ENCODE measurements around the gene CELF5.

The CELF5 gene

DNA sequence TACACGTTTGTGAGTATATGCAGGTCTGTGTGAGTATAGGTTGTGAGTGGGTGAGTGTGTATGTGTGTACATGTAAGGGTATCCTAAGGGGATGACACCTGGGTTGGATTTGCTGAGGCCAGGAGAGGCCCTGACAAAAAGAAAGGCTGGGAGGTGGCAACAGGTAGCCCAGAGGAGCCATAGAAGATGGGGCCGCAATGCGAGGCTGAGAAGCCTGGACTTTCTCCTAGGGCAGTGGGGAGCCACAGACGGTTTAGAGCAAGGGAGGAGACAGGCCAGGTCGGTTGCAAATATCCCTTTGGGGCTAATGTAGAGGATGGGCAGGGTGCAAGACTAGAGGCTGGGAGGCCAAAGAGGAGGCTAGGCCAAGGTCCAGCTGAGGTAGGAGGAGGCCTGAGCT lies 54.3 kb downstream of the CELF5 start:
- no peak overlapping the region for H3K4me3 ChIP-seq (ENCODE audit: low read depth, low read length)
- TF ChIP-seq CTCF (IDR thresholded peaks at IDR 0.05; ENCODE audit: low read depth, low read length) = no peak

DNA sequence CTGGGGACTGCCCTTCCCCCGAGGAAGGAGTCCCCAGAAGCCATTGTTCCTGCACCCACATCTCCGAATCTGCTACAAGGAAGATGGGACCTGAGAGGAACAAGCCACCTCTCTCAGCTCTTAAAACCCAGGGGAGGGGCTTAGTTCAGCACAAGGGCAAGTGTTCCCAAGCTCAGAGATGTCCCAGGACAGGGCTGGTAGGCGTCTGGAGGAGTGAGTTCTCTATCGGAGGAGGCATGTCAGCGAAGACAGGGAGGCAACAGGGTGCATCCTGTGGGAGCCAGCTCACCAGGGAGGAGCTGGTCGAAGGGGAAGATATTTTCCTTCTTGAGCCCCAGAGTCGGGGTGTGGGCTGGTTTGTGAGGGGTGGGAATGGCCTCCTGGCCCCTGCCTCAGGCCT lies 54.8 kb downstream of the CELF5 start:
- H3K4me3 ChIP-seq (ENCODE audit: low read depth, low read length) = no peak overlapping the region
- no peak for TF ChIP-seq CTCF (IDR thresholded peaks at IDR 0.05; ENCODE audit: low read depth, low read length)

DNA sequence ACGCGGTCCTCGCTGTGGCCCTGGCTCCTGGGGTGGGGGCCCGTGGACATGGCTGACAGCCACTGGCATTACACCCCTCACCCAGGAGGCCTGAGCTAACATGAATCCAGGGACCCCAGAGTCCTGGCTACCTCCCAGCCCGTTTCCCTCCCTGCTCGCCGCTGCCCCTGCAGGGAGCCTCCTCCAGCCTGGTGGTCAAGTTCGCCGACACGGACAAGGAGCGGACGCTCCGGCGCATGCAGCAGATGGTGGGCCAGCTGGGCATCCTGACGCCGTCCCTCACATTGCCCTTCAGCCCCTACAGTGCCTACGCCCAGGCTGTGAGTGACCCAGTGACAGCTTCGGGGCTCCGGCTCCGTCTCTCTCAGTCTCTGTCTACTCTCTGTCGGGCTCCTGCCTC lies 56.6 kb downstream of the CELF5 start:
- H3K4me3 ChIP-seq (ENCODE audit: low read depth, low read length) = no peak overlapping the region
- TF ChIP-seq CTCF (IDR thresholded peaks at IDR 0.05; ENCODE audit: low read depth, low read length) = no peak

GRCh38 chr19:3282155-3282554 lies 57.7 kb downstream of the CELF5 start:
- no peak for TF ChIP-seq CTCF (IDR thresholded peaks at IDR 0.05; ENCODE audit: low read depth, low read length)
- no peak overlapping the region for H3K4me3 ChIP-seq (ENCODE audit: low read depth, low read length)

DNA sequence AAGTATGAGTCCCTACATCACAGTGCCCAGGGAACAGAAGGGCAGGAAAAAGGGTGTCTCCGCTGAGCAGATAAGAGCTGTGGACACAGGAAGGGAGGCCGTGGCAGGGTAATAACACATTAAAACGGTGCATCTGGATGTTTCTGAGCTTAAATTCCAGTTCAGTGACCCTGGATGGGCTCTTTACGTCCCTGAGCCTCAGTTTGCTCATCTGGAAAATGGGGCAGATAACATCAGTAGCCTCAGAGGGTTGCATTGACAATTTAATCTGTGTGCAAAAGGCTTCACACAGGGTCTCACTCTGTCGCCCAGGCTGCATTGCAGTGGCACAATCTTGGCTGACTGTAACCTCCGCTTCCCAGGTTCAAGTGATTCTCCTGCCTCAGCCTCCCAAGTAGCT lies 58.1 kb downstream of the CELF5 start:
- no peak overlapping the region for H3K4me3 ChIP-seq (ENCODE audit: low read depth, low read length)
- no peak for TF ChIP-seq CTCF (IDR thresholded peaks at IDR 0.05; ENCODE audit: low read depth, low read length)

DNA sequence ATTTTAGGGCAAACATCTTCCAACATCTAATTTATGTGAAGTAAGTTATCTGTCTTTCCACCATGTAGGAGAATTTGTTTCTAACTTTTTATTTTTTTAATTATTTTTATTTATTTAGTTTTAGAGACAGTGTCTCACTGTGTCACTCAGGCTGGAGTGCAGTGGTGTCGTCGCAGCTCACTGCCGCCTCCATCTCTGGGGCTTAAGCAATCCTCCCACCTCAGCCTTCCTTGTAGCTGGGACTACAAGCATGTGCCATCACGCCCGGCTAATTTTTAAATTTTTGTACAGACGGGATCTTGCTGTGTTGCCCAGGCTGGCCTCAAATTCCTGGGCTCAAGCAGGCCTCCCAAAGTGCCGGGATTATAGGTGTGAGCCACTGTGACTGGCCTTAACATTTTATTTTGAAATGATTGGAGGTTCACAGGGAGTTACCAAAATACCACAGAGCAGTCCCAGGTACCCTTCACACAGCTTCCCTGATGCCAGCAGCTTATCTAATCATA lies 58.8 kb downstream of the CELF5 start:
- no peak overlapping the region for H3K4me3 ChIP-seq (ENCODE audit: low read depth, low read length)
- TF ChIP-seq CTCF (IDR thresholded peaks at IDR 0.05; ENCODE audit: low read depth, low read length) = no peak

DNA sequence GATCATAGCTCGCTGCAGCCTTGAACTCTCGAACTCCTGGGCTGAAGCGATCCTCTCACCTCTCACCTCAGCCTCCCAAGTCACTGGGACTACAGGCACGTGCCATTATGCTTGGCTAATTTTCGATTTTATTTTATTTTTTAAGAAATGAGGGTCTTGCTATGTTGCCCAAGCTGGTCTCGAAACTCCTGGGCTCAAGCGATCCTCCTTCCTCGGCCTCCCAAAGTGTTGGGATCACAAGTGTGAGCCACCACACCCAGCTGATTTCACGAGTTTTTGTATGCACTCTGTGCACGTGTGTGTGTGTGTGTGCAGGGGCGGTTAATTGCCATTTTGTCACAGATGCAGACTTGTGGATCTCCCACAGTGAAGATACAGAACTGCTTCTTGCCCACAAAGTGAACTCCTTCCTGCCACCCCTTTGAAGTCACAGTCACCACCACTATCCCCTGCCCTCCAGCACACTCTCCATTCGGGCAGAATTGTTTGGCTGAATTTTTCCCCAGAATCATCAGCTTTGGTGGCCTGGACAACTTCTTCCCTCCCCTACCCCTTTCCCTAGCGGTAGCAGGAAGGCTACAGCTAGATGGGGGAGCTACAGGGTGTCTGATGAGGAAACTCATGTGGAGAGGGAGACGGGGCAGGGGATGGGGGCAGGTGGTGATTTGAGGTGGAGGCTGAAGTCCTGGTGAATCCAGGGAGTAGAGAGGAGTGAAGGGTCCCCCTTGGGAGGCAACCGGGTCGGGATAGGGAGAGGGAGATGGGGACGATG lies 59.6 kb downstream of the CELF5 start:
- no peak for TF ChIP-seq CTCF (IDR thresholded peaks at IDR 0.05; ENCODE audit: low read depth, low read length)
- no peak overlapping the region for H3K4me3 ChIP-seq (ENCODE audit: low read depth, low read length)

All from WI38 (cell line).